CD1c-positive myeloid dendritic cell (primary cell): ENCODE data around the gene TCEAL3.
"Not testable (repeated sequence)": the region's sequence is repeated elsewhere in the genome, so short reads cannot be mapped to it uniquely, and the experiment has no call there.

Experiments
- DNase-seq: peaks from one replicate; pipeline ENCODE4 v3.0.0-alpha.2; 2016; ENCODE audit errors: extremely low spot score

The TCEAL3 gene

GRCh38 chrX:103607364-103608305, at the start of gene TCEAL3:
TCEAL3 (plus strand) TSS chrX:103607963; CDS start chrX:103609065, 1,102 bp downstream.
- DNase-seq, result no peak

- no peak for DNase-seq
Measured at GRCh38 chrX:103560256-103560655, 47.5 kb upstream of the TCEAL3 start.

- no peak for DNase-seq
Measured at GRCh38 chrX:103562801-103563200, 45.0 kb upstream of the TCEAL3 start.

GRCh38 chrX:103565197-103565596, 42.6 kb upstream of the TCEAL3 start:
- no peak for DNase-seq

- DNase-seq, result no peak
Measured at GRCh38 chrX:103565752-103566151, 42.0 kb upstream of the TCEAL3 start.

- DNase-seq, result no peak
Measured at GRCh38 chrX:103571121-103571520, 36.6 kb upstream of the TCEAL3 start.

- DNase-seq, result no peak
Measured at GRCh38 chrX:103571726-103572125, 36.0 kb upstream of the TCEAL3 start.

GRCh38 chrX:103573202-103573601, 34.6 kb upstream of the TCEAL3 start:
- no peak for DNase-seq

- no peak for DNase-seq
Measured at GRCh38 chrX:103584596-103584995, 23.2 kb upstream of the TCEAL3 start.

- DNase-seq, result peak; percentile 10
Measured at GRCh38 chrX:103585411-103586313, 22.1 kb upstream of the TCEAL3 start, which contains the start of gene TCEAL4. TCEAL4 (plus strand) TSS chrX:103585515; CDS start chrX:103586676, 1,161 bp downstream.

- DNase-seq, result no peak
Measured at GRCh38 chrX:103586314-103586646, 21.5 kb upstream of the TCEAL3 start.

- DNase-seq, result no peak
Measured at GRCh38 chrX:103586659-103587058, 21.1 kb upstream of the TCEAL3 start.

GRCh38 chrX:103592295-103592694, 15.5 kb upstream of the TCEAL3 start:
- not testable (repeated sequence) for DNase-seq

- DNase-seq, result not testable (repeated sequence)
Measured at GRCh38 chrX:103595202-103595601, 12.6 kb upstream of the TCEAL3 start.

- DNase-seq, result no peak
Measured at GRCh38 chrX:103608306-103608963, 672 bp downstream of the TCEAL3 start.

GRCh38 chrX:103610282-103610681, 2.5 kb downstream of the TCEAL3 start:
- DNase-seq, result no peak

GRCh38 chrX:103613362-103613890, 5.7 kb downstream of the TCEAL3 start:
- DNase-seq, result no peak

GRCh38 chrX:103614999-103615398, 7.2 kb downstream of the TCEAL3 start:
- DNase-seq, result no peak

- no peak for DNase-seq
Measured at GRCh38 chrX:103615781-103616371, 8.1 kb downstream of the TCEAL3 start.

- no peak for DNase-seq
Measured at GRCh38 chrX:103616676-103617186, 9.0 kb downstream of the TCEAL3 start.

- no peak for DNase-seq
Measured at GRCh38 chrX:103624111-103624510, 16.3 kb downstream of the TCEAL3 start.
